Neutrophil (primary cell): ENCODE data around the gene MPP2.
"Not testable (repeated sequence)": the region's sequence is repeated elsewhere in the genome, so short reads cannot be mapped to it uniquely, and the experiment has no call there.

Source experiments
- H3K27ac ChIP-seq: fragments of 200-600 bp; sonication (generic); 2 replicates; pipeline ENCODE4 v1.5.1; 2016; ENCODE audit warnings: mild to moderate bottlenecking, moderate library complexity
- H3K27me3 ChIP-seq: fragments of 200-600 bp; sonication (generic); 2 replicates; pipeline ENCODE4 v1.6.0; 2016; ENCODE audit warnings: mild to moderate bottlenecking
- H3K36me3 ChIP-seq: fragments of 200-600 bp; sonication (generic); 2 replicates; pipeline ENCODE4 v1.5.1; 2017
- H3K4me1 ChIP-seq, 2 experiments: fragments of 200-600 bp in 1 of 2; sonication (generic) in 1 of 2; 1 replicate in 1 of 2; 2 replicates in 1 of 2; pipeline versions ENCODE4 v1.5.1 to v1.6.1; 2013 to 2016; ENCODE audit warnings: low read depth in 1 of 2, low read length in 1 of 2, mild to moderate bottlenecking in 1 of 2, moderate library complexity in 1 of 2; ENCODE audit not compliant: control insufficient read depth in 1 of 2, insufficient read depth in 1 of 2
- H3K4me3 ChIP-seq, 2 experiments: fragments of 200-600 bp in 1 of 2; sonication (generic) in 1 of 2; 1 replicate in 1 of 2; 2 replicates in 1 of 2; pipeline ENCODE4 v1.5.1; 2013 to 2016; ENCODE audit warnings: low read depth in 1 of 2, low read length in 1 of 2, mild to moderate bottlenecking in 1 of 2, moderate library complexity in 1 of 2
- H3K9me3 ChIP-seq: fragments of 200-600 bp; sonication (generic); 2 replicates; pipeline ENCODE4 v1.5.1; 2016
- CTCF ChIP-seq: fragments of 200-600 bp; sonication (generic); IDR thresholded peaks from 2 replicates; pipeline ENCODE4 v1.5.1; 2016; ENCODE audit warnings: antibody characterized with exemption

MPP2 gene

GRCh38 chr17:43844241-43844640, 63.1 kb downstream of the MPP2 start:
- Histone ChIP-seq H3K4me1 (no peaks in the 10 kb centered on the region), H3K27ac (no peak overlapping the region), H3K9me3 (no peaks in the 10 kb centered on the region), H3K4me3 (no peak overlapping the region), H3K27me3 (peaks cover 17% of the 10 kb centered on the region), H3K36me3 (no peaks in the 10 kb centered on the region)
- TF ChIP-seq CTCF, result no peak

GRCh38 chr17:43842975-43843325, 64.4 kb downstream of the MPP2 start:
- H3K27ac ChIP-seq, result no peak overlapping the region
- H3K36me3 ChIP-seq, result no peaks in the 10 kb centered on the region
- TF ChIP-seq CTCF, result no peak
- H3K4me3 ChIP-seq, result no peak overlapping the region
- peaks cover 17% of the 10 kb centered on the region for H3K27me3 ChIP-seq
- no peaks in the 10 kb centered on the region for H3K9me3 ChIP-seq
- H3K4me1 ChIP-seq, result no peaks in the 10 kb centered on the region

GRCh38 chr17:43842091-43842974, 65.0 kb downstream of the MPP2 start:
- H3K36me3 ChIP-seq, H3K4me1 ChIP-seq, H3K9me3 ChIP-seq, H3K27ac ChIP-seq, H3K4me3 ChIP-seq: not testable (repeated sequence)
- peaks cover 17% of the 10 kb centered on the region for H3K27me3 ChIP-seq

- H3K36me3 ChIP-seq, result no peaks in the 10 kb centered on the region
- no peak overlapping the region for H3K4me3 ChIP-seq
- no peaks in the 10 kb centered on the region for H3K4me1 ChIP-seq
- H3K27ac ChIP-seq, result no peak overlapping the region
- no peak for TF ChIP-seq CTCF
- peaks cover 17% of the 10 kb centered on the region for H3K27me3 ChIP-seq
- no peaks in the 10 kb centered on the region for H3K9me3 ChIP-seq
These were observed 66.1 kb downstream of the MPP2 start for GRCh38 chr17:43841282-43841681.

GRCh38 chr17:43840814-43841213, 66.5 kb downstream of the MPP2 start:
- Histone ChIP-seq H3K27me3 (peaks cover 22% of the 10 kb centered on the region), H3K27ac (no peak overlapping the region), H3K36me3 (no peaks in the 10 kb centered on the region), H3K4me1 (no peaks in the 10 kb centered on the region), H3K9me3 (no peaks in the 10 kb centered on the region), H3K4me3 (no peak overlapping the region)
- no peak for TF ChIP-seq CTCF

GRCh38 chr17:43839670-43840108, 67.6 kb downstream of the MPP2 start:
- no peaks in the 10 kb centered on the region for H3K36me3 ChIP-seq
- H3K27me3 ChIP-seq, result peaks cover 33% of the 10 kb centered on the region
- TF ChIP-seq CTCF, result no peak
- no peaks in the 10 kb centered on the region for H3K4me1 ChIP-seq
- no peak overlapping the region for H3K4me3 ChIP-seq
- H3K27ac ChIP-seq, result no peak overlapping the region
- no peaks in the 10 kb centered on the region for H3K9me3 ChIP-seq
